Measurements from ENCODE around the gene CHRND. TPM values are rescaled to one million over a fixed set of nuclear protein-coding genes. Genes with fewer than 3 reads are reported as not detected.
"Not testable (repeated sequence)": the region's sequence is repeated elsewhere in the genome, so short reads cannot be mapped to it uniquely, and the experiment has no call there.

The CHRND gene
- total RNA-seq, 3 donors from 2014 or later: not detected

GRCh38 chr2:232523402-232523681 lies 2.6 kb upstream of the CHRND start:
- H3K4me3 Mint-ChIP-seq: peak overlapping the region; percentile 49

GRCh38 chr2:232523682-232524597 lies 2.0 kb upstream of the CHRND start:
- Mint-ChIP-seq H3K27me3 (ENCODE audit: low read depth) (peaks cover 59% of the 10 kb centered on the region), H3K4me3 (no peak overlapping the region), H3K4me1 (ENCODE audit: low read depth) (peaks cover 13% of the 10 kb centered on the region), H3K9me3 (no peaks in the 10 kb centered on the region), H3K36me3 (ENCODE audit: insufficient read depth) (no peaks in the 10 kb centered on the region)
- DNase-seq: no peak
- peak; percentile 26 to 41 for ATAC-seq

More at GRCh38 chr2:232523402-232523681, 2.6 kb upstream of the CHRND start:
- Mint-ChIP-seq H3K36me3 (ENCODE audit: insufficient read depth) (no peaks in the 10 kb centered on the region), H3K27me3 (ENCODE audit: low read depth) (peaks cover 58% of the 10 kb centered on the region), H3K9me3 (no peaks in the 10 kb centered on the region), H3K4me1 (ENCODE audit: low read depth) (peaks cover 7% of the 10 kb centered on the region)
- no peak for ATAC-seq
- DNase-seq: no peak

- Mint-ChIP-seq H3K27me3 (ENCODE audit: low read depth) (peaks cover 55% of the 10 kb centered on the region), H3K4me1 (ENCODE audit: low read depth) (peaks cover 17% of the 10 kb centered on the region), H3K36me3 (ENCODE audit: insufficient read depth) (no peaks in the 10 kb centered on the region), H3K9me3 (no peaks in the 10 kb centered on the region), H3K4me3 (no peak overlapping the region)
- DNase-seq (no peak), ATAC-seq (no peak)
These were observed 1.2 kb upstream of the CHRND start for GRCh38 chr2:232524771-232525170.

- H3K27me3 Mint-ChIP-seq (ENCODE audit: low read depth): peaks cover 54% of the 10 kb centered on the region
- no peak overlapping the region for H3K4me3 Mint-ChIP-seq
- H3K9me3 Mint-ChIP-seq: no peaks in the 10 kb centered on the region
- H3K36me3 Mint-ChIP-seq (ENCODE audit: insufficient read depth): no peaks in the 10 kb centered on the region
- DNase-seq (no peak), ATAC-seq (no peak)
- H3K4me1 Mint-ChIP-seq (ENCODE audit: low read depth): peaks cover 17% of the 10 kb centered on the region
These were observed 761 bp upstream of the CHRND start for GRCh38 chr2:232525199-232525598.

- H3K9me3 Mint-ChIP-seq: no peaks in the 10 kb centered on the region
- peaks cover 49% of the 10 kb centered on the region for H3K27me3 Mint-ChIP-seq (ENCODE audit: low read depth)
- H3K4me3 Mint-ChIP-seq: no peak overlapping the region
- DNase-seq (no peak), ATAC-seq (no peak)
- H3K36me3 Mint-ChIP-seq (ENCODE audit: insufficient read depth): no peaks in the 10 kb centered on the region
- H3K4me1 Mint-ChIP-seq (ENCODE audit: low read depth): peaks cover 16% of the 10 kb centered on the region
These were observed 497 bp downstream of the CHRND start for GRCh38 chr2:232526372-232526941.

- DNase-seq (no peak), ATAC-seq (no peak)
- H3K9me3 Mint-ChIP-seq: no peaks in the 10 kb centered on the region
- H3K4me1 Mint-ChIP-seq (ENCODE audit: low read depth): peaks cover 15% of the 10 kb centered on the region
- H3K4me3 Mint-ChIP-seq: no peak overlapping the region
- H3K36me3 Mint-ChIP-seq (ENCODE audit: insufficient read depth): no peaks in the 10 kb centered on the region
- peaks cover 44% of the 10 kb centered on the region for H3K27me3 Mint-ChIP-seq (ENCODE audit: low read depth)
These were observed 2.0 kb downstream of the CHRND start for GRCh38 chr2:232527905-232528470.

GRCh38 chr2:232528746-232529460 lies 2.9 kb downstream of the CHRND start:
- H3K9me3 Mint-ChIP-seq: no peaks in the 10 kb centered on the region
- peak; percentile 34 to 38 for ATAC-seq
- H3K4me3 Mint-ChIP-seq: no peak overlapping the region
- no peak for DNase-seq
- H3K4me1 Mint-ChIP-seq (ENCODE audit: low read depth): peaks cover 12% of the 10 kb centered on the region
- no peaks in the 10 kb centered on the region for H3K36me3 Mint-ChIP-seq (ENCODE audit: insufficient read depth)
- peaks cover 38% of the 10 kb centered on the region for H3K27me3 Mint-ChIP-seq (ENCODE audit: low read depth)

GRCh38 chr2:232529806-232530547 lies 4.0 kb downstream of the CHRND start:
- ATAC-seq (no peak), DNase-seq (no peak)
- Mint-ChIP-seq H3K27me3 (ENCODE audit: low read depth) (peaks cover 31% of the 10 kb centered on the region), H3K4me1 (ENCODE audit: low read depth) (peaks cover 12% of the 10 kb centered on the region), H3K9me3 (no peaks in the 10 kb centered on the region), H3K36me3 (ENCODE audit: insufficient read depth) (no peaks in the 10 kb centered on the region), H3K4me3 (no peak overlapping the region)

GRCh38 chr2:232530626-232531260 lies 4.8 kb downstream of the CHRND start:
- ATAC-seq (no peak), DNase-seq (no peak)
- H3K4me1 Mint-ChIP-seq (ENCODE audit: low read depth): peaks cover 12% of the 10 kb centered on the region
- H3K36me3 Mint-ChIP-seq (ENCODE audit: insufficient read depth): no peaks in the 10 kb centered on the region
- H3K4me3 Mint-ChIP-seq: no peak overlapping the region
- no peaks in the 10 kb centered on the region for H3K9me3 Mint-ChIP-seq
- peaks cover 31% of the 10 kb centered on the region for H3K27me3 Mint-ChIP-seq (ENCODE audit: low read depth)

- DNase-seq (no peak), ATAC-seq (no peak)
- Mint-ChIP-seq H3K9me3 (no peaks in the 10 kb centered on the region), H3K27me3 (ENCODE audit: low read depth) (peaks cover 27% of the 10 kb centered on the region), H3K36me3 (ENCODE audit: insufficient read depth) (no peaks in the 10 kb centered on the region), H3K4me1 (ENCODE audit: low read depth) (peaks cover 12% of the 10 kb centered on the region), H3K4me3 (no peak overlapping the region)
These were observed 6.5 kb downstream of the CHRND start for GRCh38 chr2:232532419-232532818.

- ATAC-seq: not testable (repeated sequence)
These were observed 6.9 kb downstream of the CHRND start for GRCh38 chr2:232532821-232533220.

GRCh38 chr2:232533944-232534710 lies 8.2 kb downstream of the CHRND start:
- H3K4me1 Mint-ChIP-seq (ENCODE audit: low read depth): peaks cover 7% of the 10 kb centered on the region

More at GRCh38 chr2:232532821-232533220, 6.9 kb downstream of the CHRND start:
- not testable (repeated sequence) for H3K9me3 Mint-ChIP-seq; H3K4me3 Mint-ChIP-seq; H3K36me3 Mint-ChIP-seq (ENCODE audit: insufficient read depth); DNase-seq
- Mint-ChIP-seq H3K4me1 (ENCODE audit: low read depth) (peaks cover 12% of the 10 kb centered on the region), H3K27me3 (ENCODE audit: low read depth) (peaks cover 25% of the 10 kb centered on the region)

More at GRCh38 chr2:232533944-232534710, 8.2 kb downstream of the CHRND start:
- DNase-seq (no peak), ATAC-seq (no peak)
- H3K27me3 Mint-ChIP-seq (ENCODE audit: low read depth): peaks cover 13% of the 10 kb centered on the region
- no peaks in the 10 kb centered on the region for H3K36me3 Mint-ChIP-seq (ENCODE audit: insufficient read depth)
- H3K9me3 Mint-ChIP-seq: no peaks in the 10 kb centered on the region
- H3K4me3 Mint-ChIP-seq: no peak overlapping the region
